C4-2B (cell line): Measurements from ENCODE around the gene SASH1.
"Not testable (repeated sequence)": the region's sequence is repeated elsewhere in the genome, so short reads cannot be mapped to it uniquely, and the experiment has no call there.

Source experiments
- ZFX ChIP-seq: fragments of 450-650 bp; IDR thresholded peaks from 2 replicates; pipeline ENCODE4 v1.6.1; 2017
- TF ChIP-seq, protein P1 (sequence below): fragments of 450-650 bp; conservative IDR thresholded peaks from 2 replicates; pipeline ENCODE4 v1.5.1; 2017; ENCODE audit warnings: mild to moderate bottlenecking

- TF ChIP-seq, protein P1, sequence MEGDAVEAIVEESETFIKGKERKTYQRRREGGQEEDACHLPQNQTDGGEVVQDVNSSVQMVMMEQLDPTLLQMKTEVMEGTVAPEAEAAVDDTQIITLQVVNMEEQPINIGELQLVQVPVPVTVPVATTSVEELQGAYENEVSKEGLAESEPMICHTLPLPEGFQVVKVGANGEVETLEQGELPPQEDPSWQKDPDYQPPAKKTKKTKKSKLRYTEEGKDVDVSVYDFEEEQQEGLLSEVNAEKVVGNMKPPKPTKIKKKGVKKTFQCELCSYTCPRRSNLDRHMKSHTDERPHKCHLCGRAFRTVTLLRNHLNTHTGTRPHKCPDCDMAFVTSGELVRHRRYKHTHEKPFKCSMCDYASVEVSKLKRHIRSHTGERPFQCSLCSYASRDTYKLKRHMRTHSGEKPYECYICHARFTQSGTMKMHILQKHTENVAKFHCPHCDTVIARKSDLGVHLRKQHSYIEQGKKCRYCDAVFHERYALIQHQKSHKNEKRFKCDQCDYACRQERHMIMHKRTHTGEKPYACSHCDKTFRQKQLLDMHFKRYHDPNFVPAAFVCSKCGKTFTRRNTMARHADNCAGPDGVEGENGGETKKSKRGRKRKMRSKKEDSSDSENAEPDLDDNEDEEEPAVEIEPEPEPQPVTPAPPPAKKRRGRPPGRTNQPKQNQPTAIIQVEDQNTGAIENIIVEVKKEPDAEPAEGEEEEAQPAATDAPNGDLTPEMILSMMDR: not testable (repeated sequence)
- TF ChIP-seq ZFX: not testable (repeated sequence)
Measured at GRCh38 chr6:148352421-148352820, 9.8 kb downstream of the SASH1 start.
